B cell (primary cell): ENCODE measurements around the gene PSMB10.

ENCODE experiments used
- EZH2 ChIP-seq: IDR thresholded peaks from 2 replicates; pipeline ENCODE4 v1.6.1; 2012; ENCODE audit warnings: borderline replicate concordance, low read depth, mild to moderate bottlenecking, moderate library complexity, low read length; ENCODE audit not compliant: insufficient read depth, poor library complexity, severe bottlenecking
- TF ChIP-seq, protein P1 (sequence below): fragments of 200-600 bp; IDR thresholded peaks from one replicate; pipeline ENCODE4 v1.8.0; 2022; ENCODE audit warnings: antibody characterized with exemption, mild to moderate bottlenecking

DNA sequence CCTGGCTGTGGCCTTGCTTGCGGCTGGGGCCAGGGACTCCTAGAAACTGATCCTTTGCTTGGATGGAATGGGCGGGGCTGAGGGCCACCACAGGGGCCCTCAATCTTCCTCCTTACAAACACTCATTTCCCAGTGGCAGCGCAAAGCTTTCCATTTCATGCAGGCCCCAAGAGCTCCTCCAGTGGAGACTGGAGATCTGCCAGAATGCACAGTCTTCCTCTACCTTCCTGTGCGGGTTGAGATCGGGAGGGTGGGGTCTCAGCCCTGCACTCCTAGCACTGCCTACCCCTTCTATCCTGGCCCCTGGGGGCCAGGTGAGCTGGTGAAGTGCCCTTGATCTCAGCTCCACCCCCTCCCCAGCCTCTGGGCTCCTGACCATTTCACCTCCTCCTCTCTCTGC, 50.3 kb downstream of the PSMB10 start:
- TF ChIP-seq, protein P1, sequence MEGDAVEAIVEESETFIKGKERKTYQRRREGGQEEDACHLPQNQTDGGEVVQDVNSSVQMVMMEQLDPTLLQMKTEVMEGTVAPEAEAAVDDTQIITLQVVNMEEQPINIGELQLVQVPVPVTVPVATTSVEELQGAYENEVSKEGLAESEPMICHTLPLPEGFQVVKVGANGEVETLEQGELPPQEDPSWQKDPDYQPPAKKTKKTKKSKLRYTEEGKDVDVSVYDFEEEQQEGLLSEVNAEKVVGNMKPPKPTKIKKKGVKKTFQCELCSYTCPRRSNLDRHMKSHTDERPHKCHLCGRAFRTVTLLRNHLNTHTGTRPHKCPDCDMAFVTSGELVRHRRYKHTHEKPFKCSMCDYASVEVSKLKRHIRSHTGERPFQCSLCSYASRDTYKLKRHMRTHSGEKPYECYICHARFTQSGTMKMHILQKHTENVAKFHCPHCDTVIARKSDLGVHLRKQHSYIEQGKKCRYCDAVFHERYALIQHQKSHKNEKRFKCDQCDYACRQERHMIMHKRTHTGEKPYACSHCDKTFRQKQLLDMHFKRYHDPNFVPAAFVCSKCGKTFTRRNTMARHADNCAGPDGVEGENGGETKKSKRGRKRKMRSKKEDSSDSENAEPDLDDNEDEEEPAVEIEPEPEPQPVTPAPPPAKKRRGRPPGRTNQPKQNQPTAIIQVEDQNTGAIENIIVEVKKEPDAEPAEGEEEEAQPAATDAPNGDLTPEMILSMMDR = no peak
- TF ChIP-seq EZH2 = no peak
